AG08396 (cell line): Measurements from ENCODE around the gene PRSS23.

Experiments
- DNase-seq: peaks from one replicate; pipeline ENCODE4 v3.0.0; 2012; ENCODE audit warnings: low spot score, mixed read lengths

Gene PRSS23

GRCh38 chr11:86790867-86791849 lies 9.2 kb upstream of the PRSS23 start:
- DNase-seq: no peak

- no peak for DNase-seq
Observed at GRCh38 chr11:86792150-86792549, 8.2 kb upstream of the PRSS23 start.

- DNase-seq: no peak
Observed at GRCh38 chr11:86793307-86793706, 7.0 kb upstream of the PRSS23 start.

- no peak for DNase-seq
Observed at GRCh38 chr11:86795511-86795910, 4.8 kb upstream of the PRSS23 start.

- no peak for DNase-seq
Observed at GRCh38 chr11:86795949-86796348, 4.4 kb upstream of the PRSS23 start.

- DNase-seq: no peak
Observed at GRCh38 chr11:86797133-86797532, 3.2 kb upstream of the PRSS23 start.

GRCh38 chr11:86798988-86799387 lies 1.4 kb upstream of the PRSS23 start:
- DNase-seq: no peak

GRCh38 chr11:86799680-86800075 lies 664 bp upstream of the PRSS23 start:
- no peak for DNase-seq

GRCh38 chr11:86800960-86801272 lies 574 bp downstream of the PRSS23 start:
- no peak for DNase-seq

- no peak for DNase-seq
Observed at GRCh38 chr11:86801364-86801763, 1.0 kb downstream of the PRSS23 start.

GRCh38 chr11:86802146-86802545 lies 1.8 kb downstream of the PRSS23 start:
- DNase-seq: no peak

- DNase-seq: peak; percentile 27
Observed at GRCh38 chr11:86802601-86803051, 2.3 kb downstream of the PRSS23 start.

GRCh38 chr11:86803136-86804045 lies 3.0 kb downstream of the PRSS23 start:
- no peak for DNase-seq

GRCh38 chr11:86804951-86805350 lies 4.6 kb downstream of the PRSS23 start:
- DNase-seq: no peak

- no peak for DNase-seq
Observed at GRCh38 chr11:86805873-86806310, 5.5 kb downstream of the PRSS23 start.

GRCh38 chr11:86806903-86807302 lies 6.6 kb downstream of the PRSS23 start:
- no peak for DNase-seq

GRCh38 chr11:86807360-86807759 lies 7.0 kb downstream of the PRSS23 start:
- DNase-seq: no peak

GRCh38 chr11:86809561-86809960 lies 9.2 kb downstream of the PRSS23 start:
- no peak for DNase-seq

GRCh38 chr11:86810288-86810687 lies 9.9 kb downstream of the PRSS23 start:
- DNase-seq: no peak

GRCh38 chr11:86811637-86812321 lies 11.4 kb downstream of the PRSS23 start:
- DNase-seq: peak; percentile 57

- DNase-seq: no peak
Observed at GRCh38 chr11:86812322-86812670, 12.0 kb downstream of the PRSS23 start.

- no peak for DNase-seq
Observed at GRCh38 chr11:86812981-86813380, 12.6 kb downstream of the PRSS23 start.
